ENCODE data around the gene SNX8. TPM values are rescaled to one million over a fixed set of nuclear protein-coding genes. Genes with fewer than 3 reads are reported as not detected.

SNX8 gene
- total RNA-seq, 1 experiment from 2014 or later, result 86.6 TPM

DNA sequence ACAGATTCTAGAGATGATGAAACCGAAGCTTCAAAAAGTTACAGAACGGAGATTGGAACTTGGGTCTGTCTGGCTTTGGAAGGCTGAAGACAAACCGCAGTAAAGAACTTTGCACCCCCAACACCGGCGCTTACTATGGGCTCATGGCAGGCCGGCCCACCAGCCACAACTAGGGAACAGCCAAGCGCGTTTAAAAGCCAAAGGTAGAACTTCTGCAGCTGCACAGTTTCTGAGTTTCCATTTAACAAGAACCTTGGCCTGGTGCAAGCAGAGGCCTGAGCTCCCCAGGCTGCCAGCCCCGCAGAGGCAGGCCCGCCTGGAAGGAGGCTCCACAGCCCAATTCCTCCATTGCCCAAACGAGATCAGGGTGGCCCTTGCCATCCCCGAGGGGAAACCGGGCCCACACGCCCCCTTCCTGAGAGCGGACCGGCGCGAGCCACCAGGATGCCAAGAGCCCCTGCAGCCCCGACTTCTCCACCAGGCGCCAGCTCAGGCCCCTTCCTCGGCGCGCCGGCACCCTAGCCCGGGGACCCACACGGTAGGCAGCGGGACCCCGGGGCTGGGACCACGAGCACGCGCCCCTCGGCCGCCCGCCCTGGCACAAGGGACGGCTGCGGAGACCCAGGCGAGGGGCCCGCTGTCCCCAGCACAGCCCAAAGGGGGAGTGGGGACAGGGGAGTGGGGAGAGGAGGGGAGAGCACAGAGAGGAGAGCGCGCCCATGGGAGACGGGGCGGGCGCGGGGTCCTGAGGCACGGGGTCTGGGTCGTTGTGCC lies 82.1 kb downstream of the SNX8 start:
- DNase-seq, result no peak
- 0 out of 2 replicates have a peak, but pooled peaks cover 4% of the 10 kb centered on the region for H3K36me3 ChIP-seq (ENCODE audit: control insufficient read depth, insufficient read depth, low read length)
- H3K27me3 Mint-ChIP-seq (ENCODE audit: insufficient read depth, unreplicated experiment), result no peaks in the 10 kb centered on the region
- no peaks in the 10 kb centered on the region for H3K9me3 Mint-ChIP-seq (ENCODE audit: unreplicated experiment)
- no TSS peak for BruUV-seq (replicated peaks)
- TF ChIP-seq, protein P1, sequence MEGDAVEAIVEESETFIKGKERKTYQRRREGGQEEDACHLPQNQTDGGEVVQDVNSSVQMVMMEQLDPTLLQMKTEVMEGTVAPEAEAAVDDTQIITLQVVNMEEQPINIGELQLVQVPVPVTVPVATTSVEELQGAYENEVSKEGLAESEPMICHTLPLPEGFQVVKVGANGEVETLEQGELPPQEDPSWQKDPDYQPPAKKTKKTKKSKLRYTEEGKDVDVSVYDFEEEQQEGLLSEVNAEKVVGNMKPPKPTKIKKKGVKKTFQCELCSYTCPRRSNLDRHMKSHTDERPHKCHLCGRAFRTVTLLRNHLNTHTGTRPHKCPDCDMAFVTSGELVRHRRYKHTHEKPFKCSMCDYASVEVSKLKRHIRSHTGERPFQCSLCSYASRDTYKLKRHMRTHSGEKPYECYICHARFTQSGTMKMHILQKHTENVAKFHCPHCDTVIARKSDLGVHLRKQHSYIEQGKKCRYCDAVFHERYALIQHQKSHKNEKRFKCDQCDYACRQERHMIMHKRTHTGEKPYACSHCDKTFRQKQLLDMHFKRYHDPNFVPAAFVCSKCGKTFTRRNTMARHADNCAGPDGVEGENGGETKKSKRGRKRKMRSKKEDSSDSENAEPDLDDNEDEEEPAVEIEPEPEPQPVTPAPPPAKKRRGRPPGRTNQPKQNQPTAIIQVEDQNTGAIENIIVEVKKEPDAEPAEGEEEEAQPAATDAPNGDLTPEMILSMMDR (IDR thresholded peaks at IDR 0.05; ENCODE audit: insufficient read depth in 1 of 2, low read depth in 1 of 2, low read length in 1 of 2, severe bottlenecking in 1 of 2, unreplicated experiment in 1 of 2), result no peak
- peaks cover 19% of the 10 kb centered on the region for H3K4me1 Mint-ChIP-seq (ENCODE audit: low read depth, unreplicated experiment)
- CTCF ChIA-PET, result no interaction called here
- H3K4me1 ChIP-seq, result no peaks in the 10 kb centered on the region
- H3K27me3 ChIP-seq (replicated peaks; ENCODE audit: control insufficient read depth, insufficient read depth, low read length), result no peaks in the 10 kb centered on the region
- no peaks in the 10 kb centered on the region for H3K9me3 ChIP-seq
- POLR2A ChIA-PET, result interaction anchor here (0.5 to 1.2 kb wide), 3 partner anchors 9 to 171 kb away, joined by 3 read pairs; partner anchors contain the start of genes CHST12, MRM2 and NUDT1
- H3K4me3 Mint-ChIP-seq (ENCODE audit: unreplicated experiment), result peak overlapping the region; percentile 94
- intact Hi-C loops (cut with micrococcal nuclease; ENCODE audit: unreplicated experiment), result no loop called here
- H3K4me3 ChIP-seq (ENCODE audit: low read depth, low read length), result peak overlapping the region; percentile 93
- peak overlapping the region; percentile 92 for H3K27ac Mint-ChIP-seq (ENCODE audit: unreplicated experiment)
- H3K36me3 Mint-ChIP-seq (ENCODE audit: insufficient read depth, unreplicated experiment), result peaks cover 56% of the 10 kb centered on the region

DNA sequence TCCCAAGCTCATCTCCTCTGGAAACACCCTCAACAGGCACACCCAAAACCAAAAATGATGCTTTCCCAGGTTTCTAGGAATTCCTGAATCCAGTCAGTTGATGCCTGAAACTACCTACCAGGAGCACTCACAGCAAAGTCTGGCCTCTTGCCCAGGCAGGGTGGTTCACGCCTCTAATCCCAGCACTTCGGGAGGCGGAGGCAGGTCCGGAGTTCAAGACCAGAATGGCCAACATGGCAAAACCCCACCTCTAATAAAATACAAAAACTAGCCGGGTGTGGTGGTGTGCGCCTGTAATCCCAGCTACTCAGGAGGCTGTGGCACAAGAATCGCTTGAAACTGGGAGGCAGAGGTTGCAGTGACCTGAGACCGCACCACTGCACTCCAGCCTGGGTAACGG lies 83.4 kb downstream of the SNX8 start:
- no peak for DNase-seq
- no peaks in the 10 kb centered on the region for H3K4me1 ChIP-seq
- intact Hi-C loops (cut with micrococcal nuclease; ENCODE audit: unreplicated experiment), result no loop called here
- Mint-ChIP-seq H3K4me1 (ENCODE audit: low read depth, unreplicated experiment) (peaks cover 19% of the 10 kb centered on the region), H3K36me3 (ENCODE audit: insufficient read depth, unreplicated experiment) (peaks cover 44% of the 10 kb centered on the region), H3K27ac (ENCODE audit: unreplicated experiment) (no peak overlapping the region), H3K4me3 (ENCODE audit: unreplicated experiment) (no peak overlapping the region), H3K27me3 (ENCODE audit: insufficient read depth, unreplicated experiment) (no peaks in the 10 kb centered on the region), H3K9me3 (ENCODE audit: unreplicated experiment) (no peaks in the 10 kb centered on the region)
- POLR2A ChIA-PET, result no interaction called here
- no peaks in the 10 kb centered on the region for H3K27me3 ChIP-seq (replicated peaks; ENCODE audit: control insufficient read depth, insufficient read depth, low read length)
- TF ChIP-seq, protein P1 (IDR thresholded peaks at IDR 0.05; ENCODE audit: insufficient read depth in 1 of 2, low read depth in 1 of 2, low read length in 1 of 2, severe bottlenecking in 1 of 2, unreplicated experiment in 1 of 2), result no peak
- no peak overlapping the region for H3K4me3 ChIP-seq (ENCODE audit: low read depth, low read length)
- BruUV-seq (replicated peaks), result no TSS peak
- no peaks in the 10 kb centered on the region for H3K9me3 ChIP-seq
- 0 out of 2 replicates have a peak, but pooled peaks cover 2% of the 10 kb centered on the region for H3K36me3 ChIP-seq (ENCODE audit: control insufficient read depth, insufficient read depth, low read length)
- CTCF ChIA-PET, result no interaction called here

DNA sequence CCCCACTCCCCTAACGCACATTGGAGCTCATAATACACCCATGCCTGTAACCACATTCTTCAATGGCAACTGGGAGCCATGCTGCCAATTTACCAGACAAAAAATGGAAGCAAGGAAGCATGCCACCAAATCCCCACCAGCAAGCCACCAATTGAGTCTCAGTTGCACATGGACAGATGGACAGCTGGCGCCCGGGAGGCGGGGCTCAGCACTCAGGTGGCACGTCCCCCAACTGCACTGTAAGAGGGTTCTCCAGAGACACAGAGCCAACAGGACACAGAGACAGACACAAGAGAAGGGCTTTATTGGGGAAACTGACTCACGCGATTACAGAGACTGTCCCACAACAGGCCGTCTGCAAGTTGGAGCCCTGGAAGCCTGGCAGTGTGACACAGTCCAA lies 84.0 kb downstream of the SNX8 start:
- H3K36me3 Mint-ChIP-seq (ENCODE audit: insufficient read depth, unreplicated experiment), result peaks cover 44% of the 10 kb centered on the region
- H3K9me3 Mint-ChIP-seq (ENCODE audit: unreplicated experiment), result no peaks in the 10 kb centered on the region
- TF ChIP-seq, protein P1 (IDR thresholded peaks at IDR 0.05; ENCODE audit: insufficient read depth in 1 of 2, low read depth in 1 of 2, low read length in 1 of 2, severe bottlenecking in 1 of 2, unreplicated experiment in 1 of 2), result no peak
- no peaks in the 10 kb centered on the region for H3K4me1 ChIP-seq
- BruUV-seq (replicated peaks), result no TSS peak
- intact Hi-C loops (cut with micrococcal nuclease; ENCODE audit: unreplicated experiment), result no loop called here
- H3K4me1 Mint-ChIP-seq (ENCODE audit: low read depth, unreplicated experiment), result peaks cover 17% of the 10 kb centered on the region
- no peaks in the 10 kb centered on the region for H3K27me3 Mint-ChIP-seq (ENCODE audit: insufficient read depth, unreplicated experiment)
- no peaks in the 10 kb centered on the region for H3K27me3 ChIP-seq (replicated peaks; ENCODE audit: control insufficient read depth, insufficient read depth, low read length)
- H3K9me3 ChIP-seq, result no peaks in the 10 kb centered on the region
- no peak overlapping the region for H3K4me3 Mint-ChIP-seq (ENCODE audit: unreplicated experiment)
- no peak overlapping the region for H3K4me3 ChIP-seq (ENCODE audit: low read depth, low read length)
- H3K36me3 ChIP-seq (ENCODE audit: control insufficient read depth, insufficient read depth, low read length), result 0 out of 2 replicates have a peak, but pooled peaks cover 2% of the 10 kb centered on the region
- H3K27ac Mint-ChIP-seq (ENCODE audit: unreplicated experiment), result peak overlapping the region; percentile 15
- no peak for DNase-seq
- ChIA-PET CTCF (no interaction called here), POLR2A (no interaction called here)
